Breast epithelium (tissue), 3 donors: ENCODE data around the gene ST6GALNAC6.

ENCODE experiments used
- POLR2A ChIP-seq: fragments of 450-650 bp; IDR thresholded peaks from one replicate; pipeline ENCODE4 v1.6.1; 2016; ENCODE audit warnings: antibody characterized with exemption, mild to moderate bottlenecking, moderate library complexity
- POLR2AphosphoS5 ChIP-seq, 3 donors: sonication (generic); formaldehyde crosslinking; IDR thresholded peaks; one replicate each; pipeline ENCODE4 v1.6.1; 2017; ENCODE audit warnings: antibody characterized with exemption in 3 of 3
- TF ChIP-seq, protein P1 (sequence below), 3 donors: fragments of 450-650 bp; IDR thresholded peaks; one replicate each; pipeline ENCODE4 v1.5.1; 2016 to 2017; ENCODE audit warnings: antibody characterized with exemption in 3 of 3, mild to moderate bottlenecking in 3 of 3, moderate library complexity in 3 of 3

DNA sequence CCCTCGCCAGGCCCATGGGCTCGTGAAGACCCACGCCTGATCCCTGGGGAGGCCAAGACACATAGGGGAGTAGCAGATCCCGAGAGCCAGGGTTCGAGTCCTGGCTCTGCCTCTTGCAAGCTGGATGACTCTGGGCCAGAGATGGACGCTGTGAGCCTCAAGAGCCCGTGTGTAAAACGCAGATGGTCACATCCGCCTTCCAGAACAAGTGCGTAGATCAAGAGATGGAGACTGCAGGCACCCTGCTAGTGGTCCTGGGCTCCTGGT is 9.2 kb upstream of the ST6GALNAC6 start:
- TF ChIP-seq POLR2AphosphoS5 (IDR thresholded peaks at IDR 0.05) (no peak), POLR2A (no peak)
- TF ChIP-seq, protein P1, sequence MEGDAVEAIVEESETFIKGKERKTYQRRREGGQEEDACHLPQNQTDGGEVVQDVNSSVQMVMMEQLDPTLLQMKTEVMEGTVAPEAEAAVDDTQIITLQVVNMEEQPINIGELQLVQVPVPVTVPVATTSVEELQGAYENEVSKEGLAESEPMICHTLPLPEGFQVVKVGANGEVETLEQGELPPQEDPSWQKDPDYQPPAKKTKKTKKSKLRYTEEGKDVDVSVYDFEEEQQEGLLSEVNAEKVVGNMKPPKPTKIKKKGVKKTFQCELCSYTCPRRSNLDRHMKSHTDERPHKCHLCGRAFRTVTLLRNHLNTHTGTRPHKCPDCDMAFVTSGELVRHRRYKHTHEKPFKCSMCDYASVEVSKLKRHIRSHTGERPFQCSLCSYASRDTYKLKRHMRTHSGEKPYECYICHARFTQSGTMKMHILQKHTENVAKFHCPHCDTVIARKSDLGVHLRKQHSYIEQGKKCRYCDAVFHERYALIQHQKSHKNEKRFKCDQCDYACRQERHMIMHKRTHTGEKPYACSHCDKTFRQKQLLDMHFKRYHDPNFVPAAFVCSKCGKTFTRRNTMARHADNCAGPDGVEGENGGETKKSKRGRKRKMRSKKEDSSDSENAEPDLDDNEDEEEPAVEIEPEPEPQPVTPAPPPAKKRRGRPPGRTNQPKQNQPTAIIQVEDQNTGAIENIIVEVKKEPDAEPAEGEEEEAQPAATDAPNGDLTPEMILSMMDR (IDR thresholded peaks at IDR 0.05): no peak
